Measurements from ENCODE around the gene PPP6R2. TPM values are rescaled to one million over a fixed set of nuclear protein-coding genes. Genes with fewer than 3 reads are reported as not detected.
A peak's percentile ranks its signal among the peaks of the same experiment; 100 is the strongest.
"Not testable (repeated sequence)": the region's sequence is repeated elsewhere in the genome, so short reads cannot be mapped to it uniquely, and the experiment has no call there.

PPP6R2 gene
- total RNA-seq, 1 donor: 61.2 TPM

- H3K27me3 ChIP-seq (ENCODE audit: insufficient read depth, low read length): no peaks in the 10 kb centered on the region
- TF ChIP-seq CTCF (IDR thresholded peaks at IDR 0.05; ENCODE audit: extremely low read depth, low read depth, low read length): no peak
- no peak overlapping the region for H3K4me2 ChIP-seq (ENCODE audit: insufficient read depth, low read length)
- H3K36me3 ChIP-seq (ENCODE audit: insufficient read depth, low read length): no peaks in the 10 kb centered on the region
- H4K20me1 ChIP-seq (ENCODE audit: insufficient read depth, low read length): peaks cover 8% of the 10 kb centered on the region
- H3K4me3 ChIP-seq (ENCODE audit: insufficient read depth, low read length): no peak overlapping the region
- H2AFZ ChIP-seq (ENCODE audit: low read length): no peak overlapping the region
- H3K4me1 ChIP-seq (ENCODE audit: insufficient read depth, low read length): peaks cover 3% of the 10 kb centered on the region
- H3K9me3 ChIP-seq (ENCODE audit: low read depth, low read length): no peaks in the 10 kb centered on the region
- H3K27ac ChIP-seq (ENCODE audit: low read depth, low read length): no peak overlapping the region
- peak; percentile 72 for DNase-seq (ENCODE audit: insufficient read length, low spot score, missing footprints)
- H3K79me2 ChIP-seq (ENCODE audit: insufficient read depth, low read length): peaks cover 4% of the 10 kb centered on the region
Measured at GRCh38 chr22:50320671-50321325, 22.3 kb upstream of the PPP6R2 start.

GRCh38 chr22:50322382-50323104 lies 20.6 kb upstream of the PPP6R2 start:
- not testable (repeated sequence) for H3K27me3 ChIP-seq (ENCODE audit: insufficient read depth, low read length); H3K4me3 ChIP-seq (ENCODE audit: insufficient read depth, low read length); H3K9me3 ChIP-seq (ENCODE audit: low read depth, low read length); H3K4me2 ChIP-seq (ENCODE audit: insufficient read depth, low read length); H2AFZ ChIP-seq (ENCODE audit: low read length); H3K36me3 ChIP-seq (ENCODE audit: insufficient read depth, low read length); H3K27ac ChIP-seq (ENCODE audit: low read depth, low read length)
- Histone ChIP-seq H3K79me2 (ENCODE audit: insufficient read depth, low read length) (peaks cover 13% of the 10 kb centered on the region), H3K4me1 (ENCODE audit: insufficient read depth, low read length) (peaks cover 11% of the 10 kb centered on the region), H4K20me1 (ENCODE audit: insufficient read depth, low read length) (peaks cover 13% of the 10 kb centered on the region)
- DNase-seq (ENCODE audit: insufficient read length, low spot score, missing footprints): peak; percentile 14

GRCh38 chr22:50323900-50324299 lies 19.2 kb upstream of the PPP6R2 start:
- H3K9me3 ChIP-seq (ENCODE audit: low read depth, low read length): no peaks in the 10 kb centered on the region
- H3K36me3 ChIP-seq (ENCODE audit: insufficient read depth, low read length): no peaks in the 10 kb centered on the region
- H3K4me1 ChIP-seq (ENCODE audit: insufficient read depth, low read length): peaks cover 14% of the 10 kb centered on the region
- H3K27me3 ChIP-seq (ENCODE audit: insufficient read depth, low read length): no peaks in the 10 kb centered on the region
- peaks cover 15% of the 10 kb centered on the region for H3K79me2 ChIP-seq (ENCODE audit: insufficient read depth, low read length)
- peaks cover 13% of the 10 kb centered on the region for H4K20me1 ChIP-seq (ENCODE audit: insufficient read depth, low read length)
- no peak overlapping the region for H3K4me3 ChIP-seq (ENCODE audit: insufficient read depth, low read length)
- no peak overlapping the region for H3K27ac ChIP-seq (ENCODE audit: low read depth, low read length)
- peak; percentile 3 for DNase-seq (ENCODE audit: insufficient read length, low spot score, missing footprints)
- TF ChIP-seq CTCF (IDR thresholded peaks at IDR 0.05; ENCODE audit: extremely low read depth, low read depth, low read length): no peak
- no peak overlapping the region for H2AFZ ChIP-seq (ENCODE audit: low read length)
- H3K4me2 ChIP-seq (ENCODE audit: insufficient read depth, low read length): no peak overlapping the region

GRCh38 chr22:50325444-50326224 lies 17.5 kb upstream of the PPP6R2 start:
- Histone ChIP-seq H3K27me3 (ENCODE audit: insufficient read depth, low read length) (no peaks in the 10 kb centered on the region), H2AFZ (ENCODE audit: low read length) (no peak overlapping the region), H3K4me2 (ENCODE audit: insufficient read depth, low read length) (peak overlapping the region; percentile 91), H3K4me1 (ENCODE audit: insufficient read depth, low read length) (peaks cover 15% of the 10 kb centered on the region), H3K4me3 (ENCODE audit: insufficient read depth, low read length) (peak overlapping the region; percentile 83), H3K27ac (ENCODE audit: low read depth, low read length) (no peak overlapping the region), H3K9me3 (ENCODE audit: low read depth, low read length) (no peaks in the 10 kb centered on the region), H3K36me3 (ENCODE audit: insufficient read depth, low read length) (no peaks in the 10 kb centered on the region), H4K20me1 (ENCODE audit: insufficient read depth, low read length) (peaks cover 13% of the 10 kb centered on the region), H3K79me2 (ENCODE audit: insufficient read depth, low read length) (peaks cover 15% of the 10 kb centered on the region)
- DNase-seq (ENCODE audit: insufficient read length, low spot score, missing footprints): peak; percentile 86
- no peak for TF ChIP-seq CTCF (IDR thresholded peaks at IDR 0.05; ENCODE audit: extremely low read depth, low read depth, low read length)
